Spleen (tissue), 11 donors: ENCODE data around the gene CCL3. TPM values are rescaled to one million over a fixed set of nuclear protein-coding genes. Genes with fewer than 3 reads are reported as not detected.
"Not testable (repeated sequence)": the region's sequence is repeated elsewhere in the genome, so short reads cannot be mapped to it uniquely, and the experiment has no call there.

Source experiments
- DNase-seq: peaks from one replicate; pipeline ENCODE4 v3.0.0-alpha.2; 2020
- H3K27ac ChIP-seq, 8 donors: fragments of 200-600 bp; sonication (generic) in 7 of 8; 1 replicate in 4 of 8; 2 replicates in 4 of 8; pipeline versions ENCODE4 v1.5.0 to v1.8.0; 2016 to 2021; ENCODE audit warnings: inconsistent platforms in 4 of 8, mild to moderate bottlenecking in 4 of 8, moderate library complexity in 1 of 8
- H3K27me3 ChIP-seq, 7 donors: fragments of 200-600 bp; sonication (generic) in 6 of 7; replicated peaks in 1 of 7; 1 replicate in 4 of 7; 2 replicates in 3 of 7; pipeline versions ENCODE4 v1.5.0 to v1.8.0; 2016 to 2021; ENCODE audit warnings: inconsistent platforms in 3 of 7, mild to moderate bottlenecking in 1 of 7
- H3K36me3 ChIP-seq, 6 donors: fragments of 200-600 bp; sonication (generic) in 5 of 6; 1 replicate in 4 of 6; 2 replicates in 2 of 6; pipeline versions ENCODE4 v1.5.0 to v1.8.0; 2016 to 2021; ENCODE audit warnings: inconsistent platforms in 2 of 6
- H3K4me1 ChIP-seq, 6 donors: fragments of 200-600 bp; sonication (generic) in 5 of 6; 1 replicate in 3 of 6; 2 replicates in 3 of 6; pipeline versions ENCODE4 v1.5.0 to v1.8.0; 2016 to 2021; ENCODE audit warnings: inconsistent platforms in 3 of 6
- H3K4me3 ChIP-seq, 8 donors: fragments of 200-600 bp; sonication (generic) in 7 of 8; 1 replicate in 4 of 8; 2 replicates in 4 of 8; pipeline versions ENCODE4 v1.5.0 to v1.8.0; 2016 to 2021; ENCODE audit warnings: inconsistent platforms in 4 of 8, mild to moderate bottlenecking in 4 of 8, moderate library complexity in 2 of 8
- H3K9me3 ChIP-seq, 8 donors: fragments of 200-600 bp; sonication (generic) in 7 of 8; 1 replicate in 4 of 8; 2 replicates in 4 of 8; pipeline versions ENCODE4 v1.5.0 to v1.8.0; 2016 to 2021; ENCODE audit warnings: inconsistent platforms in 4 of 8
- CTCF ChIP-seq, 11 experiments: fragments of 200-600 bp in 7 of 11; fragments of 450-650 bp in 4 of 11; sonication (generic) in 4 of 11; IDR thresholded peaks in 8 of 11; conservative IDR thresholded peaks in 3 of 11; 1 replicate in 7 of 11; 2 replicates in 4 of 11; pipeline versions ENCODE4 v1.4.0 to v1.8.0; 2016 to 2021; ENCODE audit warnings: antibody characterized with exemption in 11 of 11, inconsistent platforms in 4 of 11, mild to moderate bottlenecking in 1 of 11
- POLR2A ChIP-seq, 3 donors: fragments of 450-650 bp; IDR thresholded peaks; one replicate each; pipeline ENCODE4 v1.5.1; 2017; ENCODE audit warnings: antibody characterized with exemption in 3 of 3, mild to moderate bottlenecking in 1 of 3
- POLR2AphosphoS5 ChIP-seq, 3 donors: sonication (generic); formaldehyde crosslinking; IDR thresholded peaks; one replicate each; pipeline ENCODE4 v1.5.1; 2017; ENCODE audit warnings: antibody characterized with exemption in 3 of 3
- WGBS, 5 donors: extraction: QIAGEN DNeasy Blood & Tissue Kit in 3 of 5; methylation state at CpG; one replicate each; pipeline versions ENCODE4 v1.1.5 to v1.1.7; 2013 to 2018; 5-methylcytosine and 5-hydroxymethylcytosine counted together
- intact Hi-C: fragments of 100-400 bp; cut with DNase I; formaldehyde crosslinking; loops from one replicate; pipeline ENCODE4 v1.15.0; 2023; ENCODE audit warnings: low total_unique reads
- polyA plus RNA-seq, 3 donors: library from polyadenylated mRNA; stranded (reverse); fragments of 200-250 nt; gene quantifications; one replicate each; pipeline ENCODE4 v1.2.1, GENCODE V29; 2013
- total RNA-seq, 7 donors: library from RNA; depleted of rRNA in 3 of 7; stranded (reverse); fragments of >200 nt in 3 of 7; fragmentation: NEBNext Ultra II Directional in 4 of 7; extraction: Animal tissue kit (Norgen Biotek cat#: 25700) in 4 of 7; gene quantifications; one replicate each; pipeline versions ENCODE4 v1.1.0 to v1.2.1, GENCODE V29; 2016 to 2021
- donor health status: healthy with polysubstance abuse.
- donor health status: DM: no; HTN: no; CAD: no; lungs with moderate emphysema.
- donor health status: DM: no; HTN: no; CAD: no.
- donor health status: Bipolar disorder and iron deficiency.
- donor health status: healthy.
- donor health status: DM: no; HTN: no; CAD: no.
- donor health status: DM: yes; HTN: yes; CAD: no.

The CCL3 gene
- total and polyA plus RNA-seq, 10 donors, result 10.7 to 85.9 (median 23.1) TPM

DNA sequence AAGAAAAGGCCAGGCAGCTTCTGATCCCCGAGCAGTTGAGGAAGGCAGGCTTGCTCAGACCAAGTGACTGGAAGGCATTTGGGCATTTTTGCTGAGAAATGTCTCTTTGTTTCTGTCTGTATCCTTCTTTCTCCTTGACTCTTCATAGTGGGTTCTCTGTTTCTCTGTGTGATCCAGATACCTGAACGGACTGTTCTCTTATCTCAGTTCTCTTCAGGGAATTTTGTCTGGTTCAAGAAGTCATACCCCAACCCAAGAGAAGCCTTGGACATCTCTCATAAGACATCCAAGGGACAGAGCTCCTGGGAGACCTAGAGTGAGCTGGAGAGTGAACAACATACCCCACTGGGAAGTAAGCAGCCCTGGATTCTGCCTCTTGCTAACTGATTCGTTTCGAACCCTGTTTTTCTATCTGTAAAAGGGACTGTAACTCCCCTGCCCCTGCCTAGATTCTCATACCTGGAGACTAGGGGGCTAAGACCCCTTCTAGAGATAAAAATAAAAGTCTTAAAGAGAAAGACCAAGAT, 541 bp downstream of the CCL3 start:
- no peak for DNase-seq
- no peaks in the 10 kb centered on the region for H3K36me3 ChIP-seq
- H3K27me3 ChIP-seq, result no peaks in the 10 kb centered on the region
- WGBS, 5 donors, result 69 to 77% (median 70%) methylated on average over 4 of the region's 4 CpGs
- peaks cover 10 to 87% (median 52%) of the 10 kb centered on the region in 6 donors for H3K4me1 ChIP-seq
- H3K9me3 ChIP-seq, result no peaks in the 10 kb centered on the region
- peak overlapping the region in 7 of 8 donors; percentile 51 to 89 (median 73) for H3K27ac ChIP-seq
- intact Hi-C loops, result no loop called here
- TF ChIP-seq CTCF (IDR thresholded peaks at IDR 0.05 in 8 of 11, conservative IDR thresholded peaks at IDR 0.05 in 3 of 11) (no peak), POLR2AphosphoS5 (IDR thresholded peaks at IDR 0.05) (no peak), POLR2A (IDR thresholded peaks at IDR 0.05) (no peak)
- peak overlapping the region in 4 of 8 donors; percentile 15 to 59 (median 26) for H3K4me3 ChIP-seq

DNA sequence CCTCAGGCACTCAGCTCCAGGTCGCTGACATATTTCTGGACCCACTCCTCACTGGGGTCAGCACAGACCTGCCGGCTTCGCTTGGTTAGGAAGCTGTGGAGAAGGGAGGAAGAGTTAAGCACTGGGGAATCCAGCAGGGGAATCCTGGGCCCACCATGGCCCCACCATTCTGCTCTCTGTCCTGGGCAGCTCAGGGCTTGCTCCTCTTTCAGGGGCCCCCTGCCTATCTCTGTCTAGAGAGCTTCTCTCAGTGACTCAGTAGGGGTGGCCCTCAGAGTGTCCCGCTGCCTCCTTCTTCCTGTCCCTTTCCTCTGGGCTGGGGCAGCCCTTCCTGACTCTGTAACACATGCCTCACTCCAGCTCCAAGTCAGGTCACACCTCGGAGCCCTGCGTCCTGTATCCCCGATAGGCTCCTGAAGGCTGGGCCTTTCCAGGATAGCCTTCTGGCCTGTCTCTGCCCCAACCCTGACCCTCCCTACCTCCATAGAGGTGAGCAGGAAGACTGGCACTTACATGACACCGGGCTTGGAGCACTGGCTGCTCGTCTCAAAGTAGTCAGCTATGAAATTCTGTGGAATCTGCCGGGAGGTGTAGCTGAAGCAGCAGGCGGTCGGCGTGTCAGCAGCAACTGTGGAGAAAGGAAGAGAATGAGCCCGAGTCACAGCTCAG, 1.1 kb downstream of the CCL3 start:
- peak in 2 of 3 donors; percentile 40 to 61 for TF ChIP-seq POLR2AphosphoS5 (IDR thresholded peaks at IDR 0.05)
- TF ChIP-seq POLR2A (IDR thresholded peaks at IDR 0.05), result no peak
- TF ChIP-seq CTCF (IDR thresholded peaks at IDR 0.05 in 8 of 11, conservative IDR thresholded peaks at IDR 0.05 in 3 of 11), result no peak
- Histone ChIP-seq H3K36me3 (no peaks in the 10 kb centered on the region), H3K4me3 (peak overlapping the region in 4 of 8 donors; percentile 15 to 59 (median 26)), H3K9me3 (no peaks in the 10 kb centered on the region), H3K27ac (peak overlapping the region in 7 of 8 donors; percentile 51 to 89 (median 73)), H3K27me3 (no peaks in the 10 kb centered on the region), H3K4me1 (peaks cover 10 to 89% (median 54%) of the 10 kb centered on the region in 6 donors)
- intact Hi-C loops, result no loop called here
- WGBS, 5 donors, result 68 to 79% (median 76%) methylated on average over 12 to 14 of the region's 14 CpGs
- DNase-seq, result peak; percentile 74

DNA sequence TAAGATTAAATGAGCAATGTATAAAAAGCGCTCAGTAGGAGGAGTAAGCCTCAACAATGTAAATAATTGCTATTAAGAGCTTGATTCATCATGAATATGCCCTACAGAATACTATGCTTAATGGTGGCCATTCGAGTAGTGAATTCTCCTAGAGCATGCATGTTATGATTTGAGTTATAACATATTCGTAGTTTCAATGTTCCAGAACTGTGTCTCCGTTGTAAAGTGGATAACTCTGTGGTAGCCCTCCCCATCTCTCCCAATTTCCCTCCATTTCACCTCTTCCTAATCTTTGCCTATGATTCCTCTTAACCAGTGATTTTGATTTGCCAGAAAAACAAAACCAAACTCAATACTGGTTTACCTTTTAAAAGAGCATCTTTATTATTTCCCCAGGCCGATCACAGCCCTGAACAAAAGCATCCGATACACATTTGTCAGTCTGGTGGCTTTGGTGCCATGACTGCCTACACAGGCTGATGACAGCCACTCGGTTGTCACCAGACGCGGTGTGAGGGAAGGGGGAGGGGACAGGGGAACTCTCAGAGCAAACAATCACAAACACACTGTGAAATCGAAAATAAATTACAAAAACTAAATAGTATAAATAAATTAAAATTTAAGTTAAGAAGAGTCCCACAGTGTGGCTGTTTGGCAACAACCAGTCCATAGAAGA, 1.9 kb downstream of the CCL3 start:
- H3K9me3 ChIP-seq, intact Hi-C loops, H3K27me3 ChIP-seq, H3K36me3 ChIP-seq: not testable (repeated sequence)
- TF ChIP-seq POLR2AphosphoS5 (IDR thresholded peaks at IDR 0.05), result peak in 1 of 3 donors; percentile 25
- DNase-seq, result peak; percentile 59
- 83 to 94% (median 90%) methylated on average over 9 to 10 of the region's 10 CpGs for WGBS, 5 donors
- peaks cover 10 to 89% (median 58%) of the 10 kb centered on the region in 6 donors for H3K4me1 ChIP-seq
- H3K27ac ChIP-seq, result peak overlapping the region in 7 of 8 donors; percentile 51 to 89 (median 73)
- peak overlapping the region in 3 of 8 donors; percentile 15 to 59 (median 23) for H3K4me3 ChIP-seq

DNA sequence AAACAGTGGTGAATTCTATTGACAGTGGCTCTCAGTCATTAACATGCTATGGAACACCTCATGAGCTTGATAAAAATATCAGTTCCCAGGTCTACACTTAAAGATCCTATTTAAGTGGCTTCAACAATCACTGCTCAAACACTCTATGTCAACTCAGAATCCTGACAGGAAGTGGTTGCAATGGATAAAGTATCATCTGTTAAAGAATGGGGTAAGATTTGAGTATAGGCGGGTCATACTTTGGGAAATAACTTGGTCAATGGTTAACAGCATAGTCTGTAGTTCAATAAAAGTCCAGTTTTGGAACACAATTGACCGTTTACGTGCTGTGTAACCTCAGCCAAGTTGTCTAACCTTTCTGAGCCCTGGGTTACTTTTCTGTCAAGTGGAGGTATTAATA, 2.5 kb downstream of the CCL3 start:
- DNase-seq, H3K27me3 ChIP-seq, intact Hi-C loops, H3K9me3 ChIP-seq, H3K4me3 ChIP-seq, H3K36me3 ChIP-seq: not testable (repeated sequence)
- Histone ChIP-seq H3K4me1 (peaks cover 10 to 89% (median 60%) of the 10 kb centered on the region in 6 donors), H3K27ac (peak overlapping the region in 2 of 8 donors; percentile 42 to 89)
- WGBS, 5 donors, result 64 to 96% methylated on average over 1 to 3 of the region's 3 CpGs; no CpG with 5 or more reads in 3 of the 5 donors

GRCh38 chr17:36086791-36087190, 3.2 kb downstream of the CCL3 start:
- H3K27me3 ChIP-seq, result no peaks in the 10 kb centered on the region
- no peaks in the 10 kb centered on the region for H3K9me3 ChIP-seq
- no peak for DNase-seq
- intact Hi-C loops, result no loop called here
- TF ChIP-seq POLR2A (IDR thresholded peaks at IDR 0.05) (no peak), POLR2AphosphoS5 (IDR thresholded peaks at IDR 0.05) (no peak), CTCF (IDR thresholded peaks at IDR 0.05 in 8 of 11, conservative IDR thresholded peaks at IDR 0.05 in 3 of 11) (no peak)
- H3K27ac ChIP-seq, result peak overlapping the region in 3 of 8 donors; percentile 42 to 89 (median 84)
- 87 to 97% (median 92%) methylated on average over 1 of the region's 1 CpG for WGBS, 5 donors
- H3K36me3 ChIP-seq, result no peaks in the 10 kb centered on the region
- no peak overlapping the region for H3K4me3 ChIP-seq
- peaks cover 10 to 89% (median 59%) of the 10 kb centered on the region in 6 donors for H3K4me1 ChIP-seq
